Ascending aorta (tissue), 2 donors: ENCODE measurements around the gene AGMAT. TPM values are rescaled to one million over a fixed set of nuclear protein-coding genes. Genes with fewer than 3 reads are reported as not detected.

Experiments
- DNase-seq, 2 donors: peaks; one replicate each; pipeline ENCODE4 v3.0.0-alpha.2; 2019; ENCODE audit warnings: low spot score in 2 of 2
- H3K27ac ChIP-seq, 2 donors: fragments of 200-600 bp; sonication (generic); one replicate each; pipeline ENCODE4 v1.5.1; 2016 to 2017; ENCODE audit warnings: mild to moderate bottlenecking in 1 of 2
- H3K27me3 ChIP-seq: fragments of 200-600 bp; sonication (generic); one replicate; pipeline ENCODE4 v1.5.1; 2017
- H3K36me3 ChIP-seq, 2 donors: fragments of 200-600 bp; sonication (generic); one replicate each; pipeline ENCODE4 v1.5.1; 2016
- H3K4me1 ChIP-seq, 2 donors: fragments of 200-600 bp; sonication (generic); one replicate each; pipeline ENCODE4 v1.5.1; 2016 to 2017; ENCODE audit warnings: mild to moderate bottlenecking in 1 of 2
- H3K4me3 ChIP-seq, 2 donors: fragments of 200-600 bp; sonication (generic); one replicate each; pipeline ENCODE4 v1.5.1; 2016 to 2017; ENCODE audit warnings: mild to moderate bottlenecking in 1 of 2
- H3K9me3 ChIP-seq, 2 donors: fragments of 200-600 bp; sonication (generic); one replicate each; pipeline ENCODE4 v1.5.1; 2016
- CTCF ChIP-seq, 3 experiments: fragments of 200-600 bp in 2 of 3; fragments of 450-650 bp in 1 of 3; sonication (generic) in 2 of 3; IDR thresholded peaks; one replicate each; pipeline ENCODE4 v1.5.1; 2016 to 2019; ENCODE audit warnings: antibody characterized with exemption in 3 of 3, mild to moderate bottlenecking in 1 of 3, moderate library complexity in 1 of 3
- intact Hi-C: fragments of 100-400 bp; cut with DNase I; formaldehyde crosslinking; loops from one replicate; pipeline ENCODE4 v1.15.1; 2023
- total RNA-seq: library from RNA; depleted of rRNA; stranded (reverse); fragments of >200 nt; gene quantifications from one replicate; pipeline ENCODE4 v1.1.0, GENCODE V29; 2016

Gene AGMAT
- total RNA-seq, 1 donor from 2014 or later: 1.1 TPM

GRCh38 chr1:15575549-15576150 lies 9.2 kb downstream of the AGMAT start:
- H3K27me3 ChIP-seq: no peaks in the 10 kb centered on the region
- no peaks in the 10 kb centered on the region for H3K36me3 ChIP-seq
- TF ChIP-seq CTCF (IDR thresholded peaks at IDR 0.05): no peak
- H3K9me3 ChIP-seq: no peaks in the 10 kb centered on the region
- no peak overlapping the region for H3K27ac ChIP-seq
- no peak overlapping the region for H3K4me3 ChIP-seq
- peaks cover 0 to 3% of the 10 kb centered on the region in 2 donors for H3K4me1 ChIP-seq
- intact Hi-C loops: no loop called here
- DNase-seq: no peak

- TF ChIP-seq CTCF (IDR thresholded peaks at IDR 0.05): no peak
- Histone ChIP-seq H3K27ac (no peak overlapping the region), H3K9me3 (no peaks in the 10 kb centered on the region), H3K4me3 (no peak overlapping the region), H3K27me3 (no peaks in the 10 kb centered on the region), H3K36me3 (peaks cover 0 to 1% of the 10 kb centered on the region in 2 donors), H3K4me1 (peaks cover 0 to 3% of the 10 kb centered on the region in 2 donors)
- intact Hi-C loops: no loop called here
- DNase-seq: no peak
Measured at GRCh38 chr1:15574741-15575140, 10.1 kb downstream of the AGMAT start.

GRCh38 chr1:15573477-15573876 lies 11.4 kb downstream of the AGMAT start:
- Histone ChIP-seq H3K27ac (peak overlapping the region in 1 of 2 donors; percentile 27), H3K27me3 (no peaks in the 10 kb centered on the region), H3K9me3 (no peaks in the 10 kb centered on the region), H3K4me3 (no peak overlapping the region), H3K36me3 (peaks cover 8 to 10% of the 10 kb centered on the region in 2 donors), H3K4me1 (peaks cover 0 to 3% of the 10 kb centered on the region in 2 donors)
- DNase-seq: no peak
- no peak for TF ChIP-seq CTCF (IDR thresholded peaks at IDR 0.05)
- intact Hi-C loops: no loop called here

- Histone ChIP-seq H3K4me1 (peaks cover 0 to 3% of the 10 kb centered on the region in 2 donors), H3K4me3 (no peak overlapping the region), H3K27me3 (no peaks in the 10 kb centered on the region), H3K27ac (no peak overlapping the region), H3K36me3 (peaks cover 30 to 32% of the 10 kb centered on the region in 2 donors), H3K9me3 (no peaks in the 10 kb centered on the region)
- no peak for DNase-seq
- TF ChIP-seq CTCF (IDR thresholded peaks at IDR 0.05): no peak
- intact Hi-C loops: no loop called here
Measured at GRCh38 chr1:15571266-15571665, 13.6 kb downstream of the AGMAT start.

- no peak for TF ChIP-seq CTCF (IDR thresholded peaks at IDR 0.05)
- Histone ChIP-seq H3K36me3 (peaks cover 34 to 36% of the 10 kb centered on the region in 2 donors), H3K4me1 (peaks cover 0 to 3% of the 10 kb centered on the region in 2 donors), H3K27me3 (no peaks in the 10 kb centered on the region), H3K4me3 (no peak overlapping the region), H3K9me3 (no peaks in the 10 kb centered on the region), H3K27ac (no peak overlapping the region)
- DNase-seq: no peak
- intact Hi-C loops: no loop called here
Measured at GRCh38 chr1:15570861-15571260, 14.0 kb downstream of the AGMAT start.
